HepG2 (cell line): Measurements from ENCODE around the gene PGS1. TPM values are rescaled to one million over a fixed set of nuclear protein-coding genes. Genes with fewer than 3 reads are reported as not detected.

Experiments used
- GTF3A ChIP-seq: sonication (generic); formaldehyde crosslinking; conservative IDR thresholded peaks from 2 replicates; pipeline ENCODE4 v1.4.0; 2020; ENCODE audit warnings: mild to moderate bottlenecking, missing genetic modification reagents
- HNRNPH1 ChIP-seq: fragments of 200-400 bp; formaldehyde crosslinking; optimal IDR thresholded peaks from 2 replicates; pipeline ENCODE3; 2017; ENCODE audit warnings: mild to moderate bottlenecking, low read depth, low read length
- MXI1 ChIP-seq: IDR thresholded peaks from 3 replicates; pipeline ENCODE4 v1.6.1; 2012; ENCODE audit warnings: low read depth, low read length, inconsistent platforms, borderline replicate concordance
- NR3C1 ChIP-seq: sonication (generic); formaldehyde crosslinking; IDR thresholded peaks from 2 replicates; pipeline ENCODE4 v1.4.0; 2020; ENCODE audit warnings: missing genetic modification reagents
- ZNF557 ChIP-seq: sonication (generic); formaldehyde crosslinking; IDR thresholded peaks from 2 replicates; pipeline ENCODE4 v1.4.0; 2020; ENCODE audit warnings: missing genetic modification reagents
- polyA plus RNA-seq, 8 experiments: library from polyadenylated mRNA; depleted of rRNA in 3 of 8; stranded (reverse) in 7 of 8; unstranded in 1 of 8; fragments of >200 nt; fragmentation: Illumina TruSeq in 4 of 8; extraction: Trizol in 4 of 8; gene quantifications; 2 replicates each; pipeline versions ENCODE4 v1.2.1 to v1.2.3, GENCODE V29; 2011 to 2016; ENCODE audit warnings: low read depth in 4 of 8, missing spikeins in 1 of 8, mixed read lengths in 1 of 8; ENCODE audit not compliant: insufficient read depth in 1 of 8
- total RNA-seq, 5 experiments: library from RNA; depleted of rRNA; stranded (reverse); fragments of >200 nt; fragmentation: Illumina TruSeq; extraction: Trizol; gene quantifications; 2 replicates each; pipeline ENCODE4 v1.2.3, GENCODE V29; 2016; ENCODE audit warnings: low read depth in 1 of 5
- TF ChIP-seq, protein P1 (sequence below): sonication (generic); IDR thresholded peaks from 2 replicates; pipeline ENCODE4 v1.6.1; 2016; ENCODE audit warnings: low read depth, borderline replicate concordance
- TF ChIP-seq, protein P2 (sequence below): sonication (generic); formaldehyde crosslinking; IDR thresholded peaks from 2 replicates; pipeline ENCODE4 v1.5.1; 2020; ENCODE audit warnings: mild to moderate bottlenecking, moderate library complexity, missing genetic modification reagents
- TF ChIP-seq, protein P3 (sequence below): sonication (generic); formaldehyde crosslinking; IDR thresholded peaks from 2 replicates; pipeline ENCODE4 v1.8.0; 2022; ENCODE audit warnings: low read depth, missing genetic modification reagents
- TF ChIP-seq, protein P4 (sequence below): sonication (generic); formaldehyde crosslinking; IDR thresholded peaks from 2 replicates; pipeline ENCODE4 v1.5.1; 2020; ENCODE audit warnings: mild to moderate bottlenecking, missing genetic modification reagents, borderline replicate concordance

The PGS1 gene
- total and polyA plus RNA-seq, 2 of the 13 experiments (the other 11 are each of a cell fraction or from before 2014, with no cell fraction given): 25.9 to 31.5 TPM

DNA sequence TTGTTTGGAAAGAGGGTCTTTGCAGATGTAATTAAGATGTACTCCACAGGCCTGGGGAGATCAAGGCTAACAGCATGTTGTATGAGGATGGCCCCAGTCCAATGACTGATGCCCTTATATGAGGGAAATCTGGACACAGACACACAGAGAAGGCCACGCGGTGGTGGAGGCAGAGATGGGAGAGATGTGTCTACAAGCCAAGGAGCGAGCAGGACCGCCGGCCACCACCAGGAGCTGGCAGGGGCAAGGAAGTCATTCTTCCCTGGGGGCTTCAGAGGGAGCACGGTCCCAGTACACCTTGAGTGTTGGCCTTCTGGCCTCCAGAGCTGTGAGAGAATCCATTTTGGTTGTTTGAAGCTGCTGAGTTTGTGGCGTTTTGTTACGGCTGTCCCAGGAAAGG, 33.3 kb upstream of the PGS1 start (continued):
- TF ChIP-seq, protein P1, sequence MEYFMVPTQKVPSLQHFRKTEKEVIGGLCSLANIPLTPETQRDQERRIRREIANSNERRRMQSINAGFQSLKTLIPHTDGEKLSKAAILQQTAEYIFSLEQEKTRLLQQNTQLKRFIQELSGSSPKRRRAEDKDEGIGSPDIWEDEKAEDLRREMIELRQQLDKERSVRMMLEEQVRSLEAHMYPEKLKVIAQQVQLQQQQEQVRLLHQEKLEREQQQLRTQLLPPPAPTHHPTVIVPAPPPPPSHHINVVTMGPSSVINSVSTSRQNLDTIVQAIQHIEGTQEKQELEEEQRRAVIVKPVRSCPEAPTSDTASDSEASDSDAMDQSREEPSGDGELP: no peak
- TF ChIP-seq, protein P2, sequence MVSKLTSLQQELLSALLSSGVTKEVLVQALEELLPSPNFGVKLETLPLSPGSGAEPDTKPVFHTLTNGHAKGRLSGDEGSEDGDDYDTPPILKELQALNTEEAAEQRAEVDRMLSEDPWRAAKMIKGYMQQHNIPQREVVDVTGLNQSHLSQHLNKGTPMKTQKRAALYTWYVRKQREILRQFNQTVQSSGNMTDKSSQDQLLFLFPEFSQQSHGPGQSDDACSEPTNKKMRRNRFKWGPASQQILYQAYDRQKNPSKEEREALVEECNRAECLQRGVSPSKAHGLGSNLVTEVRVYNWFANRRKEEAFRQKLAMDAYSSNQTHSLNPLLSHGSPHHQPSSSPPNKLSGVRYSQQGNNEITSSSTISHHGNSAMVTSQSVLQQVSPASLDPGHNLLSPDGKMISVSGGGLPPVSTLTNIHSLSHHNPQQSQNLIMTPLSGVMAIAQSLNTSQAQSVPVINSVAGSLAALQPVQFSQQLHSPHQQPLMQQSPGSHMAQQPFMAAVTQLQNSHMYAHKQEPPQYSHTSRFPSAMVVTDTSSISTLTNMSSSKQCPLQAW (CRISPR knock-in tag): no peak
- TF ChIP-seq MXI1 (no peak), GTF3A (no peak), ZNF557 (no peak), NR3C1 (CRISPR knock-in tag) (no peak), HNRNPH1 (no peak)
- TF ChIP-seq, protein P3, sequence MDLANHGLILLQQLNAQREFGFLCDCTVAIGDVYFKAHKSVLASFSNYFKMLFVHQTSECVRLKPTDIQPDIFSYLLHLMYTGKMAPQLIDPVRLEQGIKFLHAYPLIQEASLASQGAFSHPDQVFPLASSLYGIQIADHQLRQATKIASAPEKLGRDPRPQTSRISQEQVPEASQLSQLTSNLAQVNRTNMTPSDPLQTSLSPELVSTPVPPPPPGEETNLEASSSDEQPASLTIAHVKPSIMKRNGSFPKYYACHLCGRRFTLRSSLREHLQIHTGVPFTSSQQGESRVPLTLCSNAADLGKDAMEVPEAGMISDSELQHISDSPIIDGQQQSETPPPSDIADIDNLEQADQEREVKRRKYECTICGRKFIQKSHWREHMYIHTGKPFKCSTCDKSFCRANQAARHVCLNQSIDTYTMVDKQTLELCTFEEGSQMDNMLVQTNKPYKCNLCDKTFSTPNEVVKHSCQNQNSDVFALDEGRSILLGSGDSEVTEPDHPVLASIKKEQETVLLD (CRISPR knock-in tag): no peak
- TF ChIP-seq, protein P4, sequence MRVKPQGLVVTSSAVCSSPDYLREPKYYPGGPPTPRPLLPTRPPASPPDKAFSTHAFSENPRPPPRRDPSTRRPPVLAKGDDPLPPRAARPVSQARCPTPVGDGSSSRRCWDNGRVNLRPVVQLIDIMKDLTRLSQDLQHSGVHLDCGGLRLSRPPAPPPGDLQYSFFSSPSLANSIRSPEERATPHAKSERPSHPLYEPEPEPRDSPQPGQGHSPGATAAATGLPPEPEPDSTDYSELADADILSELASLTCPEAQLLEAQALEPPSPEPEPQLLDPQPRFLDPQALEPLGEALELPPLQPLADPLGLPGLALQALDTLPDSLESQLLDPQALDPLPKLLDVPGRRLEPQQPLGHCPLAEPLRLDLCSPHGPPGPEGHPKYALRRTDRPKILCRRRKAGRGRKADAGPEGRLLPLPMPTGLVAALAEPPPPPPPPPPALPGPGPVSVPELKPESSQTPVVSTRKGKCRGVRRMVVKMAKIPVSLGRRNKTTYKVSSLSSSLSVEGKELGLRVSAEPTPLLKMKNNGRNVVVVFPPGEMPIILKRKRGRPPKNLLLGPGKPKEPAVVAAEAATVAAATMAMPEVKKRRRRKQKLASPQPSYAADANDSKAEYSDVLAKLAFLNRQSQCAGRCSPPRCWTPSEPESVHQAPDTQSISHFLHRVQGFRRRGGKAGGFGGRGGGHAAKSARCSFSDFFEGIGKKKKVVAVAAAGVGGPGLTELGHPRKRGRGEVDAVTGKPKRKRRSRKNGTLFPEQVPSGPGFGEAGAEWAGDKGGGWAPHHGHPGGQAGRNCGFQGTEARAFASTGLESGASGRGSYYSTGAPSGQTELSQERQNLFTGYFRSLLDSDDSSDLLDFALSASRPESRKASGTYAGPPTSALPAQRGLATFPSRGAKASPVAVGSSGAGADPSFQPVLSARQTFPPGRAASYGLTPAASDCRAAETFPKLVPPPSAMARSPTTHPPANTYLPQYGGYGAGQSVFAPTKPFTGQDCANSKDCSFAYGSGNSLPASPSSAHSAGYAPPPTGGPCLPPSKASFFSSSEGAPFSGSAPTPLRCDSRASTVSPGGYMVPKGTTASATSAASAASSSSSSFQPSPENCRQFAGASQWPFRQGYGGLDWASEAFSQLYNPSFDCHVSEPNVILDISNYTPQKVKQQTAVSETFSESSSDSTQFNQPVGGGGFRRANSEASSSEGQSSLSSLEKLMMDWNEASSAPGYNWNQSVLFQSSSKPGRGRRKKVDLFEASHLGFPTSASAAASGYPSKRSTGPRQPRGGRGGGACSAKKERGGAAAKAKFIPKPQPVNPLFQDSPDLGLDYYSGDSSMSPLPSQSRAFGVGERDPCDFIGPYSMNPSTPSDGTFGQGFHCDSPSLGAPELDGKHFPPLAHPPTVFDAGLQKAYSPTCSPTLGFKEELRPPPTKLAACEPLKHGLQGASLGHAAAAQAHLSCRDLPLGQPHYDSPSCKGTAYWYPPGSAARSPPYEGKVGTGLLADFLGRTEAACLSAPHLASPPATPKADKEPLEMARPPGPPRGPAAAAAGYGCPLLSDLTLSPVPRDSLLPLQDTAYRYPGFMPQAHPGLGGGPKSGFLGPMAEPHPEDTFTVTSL (CRISPR knock-in tag): no peak
- TF ChIP-seq, all 625 proteins: peak for 0
